HepG2 (cell line): ENCODE results near the gene EXOC3L2. TPM values are rescaled to one million over a fixed set of nuclear protein-coding genes. Genes with fewer than 3 reads are reported as not detected.

Source experiments
- ATAC-seq: fragments of 200-7000 bp; cut with Tn5 transposase; 3 replicates; pipeline ENCODE4 v1.9.1; 2020; ENCODE audit warnings: mild to moderate bottlenecking, moderate library complexity
- BruUV-seq: library from RNA; stranded (reverse); fragments of 400-500 nt; replicated peaks from 2 replicates; lab custom pipeline; 2021; lab: Mats Ljungman, UMichigan
- CTCF ChIA-PET: fragments of 300-600 bp; formaldehyde crosslinking; extraction: SDS; loops from one replicate; lab custom pipeline; 2021; ENCODE audit warnings: low total read pairs, inconsistent platforms, low intra/inter-chr PET ratio; lab: Yijun Ruan, JAX
- POLR2A ChIA-PET: fragments of 350-600 bp; sonication (Branson Sonifier 250); formaldehyde crosslinking; loops from one replicate; lab custom pipeline; 2020; ENCODE audit warnings: antibody characterized with exemption, inconsistent platforms; lab: Yijun Ruan, JAX
- DNase-seq: peaks from one replicate; pipeline ENCODE4 v3.0.0-alpha.2; 2015; ENCODE audit warnings: low spot score
- FAIRE-seq: peaks from 3 replicates; lab custom pipeline; 2011; peaks lifted over from hg19 to GRCh38; lab: Jason Lieb, UNC
- H2AFZ ChIP-seq: one replicate; pipeline ENCODE4 v1.6.1; 2011; ENCODE audit warnings: low read length, inconsistent platforms
- H3K27ac ChIP-seq: fragments of 300-600 bp; 3 replicates; pipeline ENCODE4 v1.8.0; 2011; ENCODE audit warnings: mixed run types, mild to moderate bottlenecking, mixed read lengths, low read length, inconsistent platforms; ENCODE audit not compliant: insufficient read depth; ENCODE audit errors: extremely low read length
- H3K27me3 ChIP-seq, 2 experiments: fragments of 200-600 bp in 1 of 2; 2 replicates in 1 of 2; 3 replicates in 1 of 2; pipeline versions ENCODE4 v1.6.0 to v1.8.0; 2011; ENCODE audit warnings: low read length in 2 of 2, mild to moderate bottlenecking in 2 of 2, moderate library complexity in 2 of 2, inconsistent platforms in 1 of 2; ENCODE audit not compliant: insufficient read depth in 2 of 2, control insufficient read depth in 1 of 2
- H3K36me3 ChIP-seq, 2 experiments: fragments of 200-600 bp in 1 of 2; replicated peaks in 1 of 2; 2 replicates in 1 of 2; 3 replicates in 1 of 2; pipeline versions ENCODE4 v1.5.1 to v1.8.0; 2011; ENCODE audit warnings: low read length in 2 of 2, inconsistent platforms in 1 of 2; ENCODE audit not compliant: insufficient read depth in 2 of 2, control insufficient read depth in 1 of 2
- H3K4me1 ChIP-seq: 2 replicates; pipeline ENCODE4 v1.5.1; 2012; ENCODE audit warnings: low read length, inconsistent platforms; ENCODE audit not compliant: insufficient read depth
- H3K4me2 ChIP-seq: 2 replicates; pipeline ENCODE4 v1.6.0; 2011; ENCODE audit warnings: low read depth, low read length, inconsistent platforms
- H3K4me3 ChIP-seq, 3 experiments: fragments of 200-600 bp in 1 of 3; sonication (generic), shearing (Covaris generic) in 1 of 3; replicated peaks in 1 of 3; 2 replicates each; pipeline ENCODE4 v1.5.1; 2011 to 2016; ENCODE audit warnings: low read length in 3 of 3, inconsistent platforms in 2 of 3, low read depth in 2 of 3, mild to moderate bottlenecking in 2 of 3, control low read depth in 1 of 3, mixed read lengths in 1 of 3; ENCODE audit not compliant: insufficient read depth in 1 of 3
- H3K79me2 ChIP-seq: one replicate; pipeline ENCODE4 v1.6.1; 2011; ENCODE audit warnings: low read length, inconsistent platforms; ENCODE audit not compliant: insufficient read depth
- H3K9ac ChIP-seq: 2 replicates; pipeline ENCODE4 v1.6.0; 2011; ENCODE audit warnings: mild to moderate bottlenecking, low read depth, low read length, inconsistent platforms; ENCODE audit not compliant: insufficient read depth
- H3K9me3 ChIP-seq: 2 replicates; pipeline ENCODE4 v1.5.1; 2012; ENCODE audit warnings: mild to moderate bottlenecking, low read length
- H4K20me1 ChIP-seq: 2 replicates; pipeline ENCODE4 v1.6.0; 2011; ENCODE audit warnings: inconsistent platforms, mild to moderate bottlenecking, low read length, moderate library complexity; ENCODE audit not compliant: insufficient read depth
- HOXA3 ChIP-seq: sonication (generic); formaldehyde crosslinking; IDR thresholded peaks from 2 replicates; pipeline ENCODE4 v1.5.0; 2020; ENCODE audit warnings: missing genetic modification reagents
- KDM1A ChIP-seq: IDR thresholded peaks from 2 replicates; pipeline ENCODE4 v1.6.1; 2016; ENCODE audit warnings: missing compliant biosample characterization
- PCBP1 ChIP-seq: fragments of 200-400 bp; formaldehyde crosslinking; IDR thresholded peaks from 2 replicates; pipeline ENCODE4 v1.6.1; 2017; ENCODE audit warnings: mild to moderate bottlenecking, low read depth, low read length, borderline replicate concordance
- ZMYM3 ChIP-seq: sonication (generic); formaldehyde crosslinking; IDR thresholded peaks from 2 replicates; pipeline ENCODE4 v1.5.1; 2020; ENCODE audit warnings: mild to moderate bottlenecking, missing genetic modification reagents
- ZNF768 ChIP-seq: sonication (generic); formaldehyde crosslinking; IDR thresholded peaks from 2 replicates; pipeline ENCODE4 v1.4.0; 2020; ENCODE audit warnings: missing genetic modification reagents
- WGBS: methylation state at CpG from one replicate; pipeline ENCODE4 v1.1.6; 2017; ENCODE audit warnings: low lambda C conversion rate; 5-methylcytosine and 5-hydroxymethylcytosine counted together
- in situ Hi-C: cut with HindIII; loops from 2 replicates; pipeline ENCODE4 v1.10.0; 2017; ENCODE audit warnings: low pct_unique_long_range_greater_than_20kb; ENCODE audit not compliant: extremely low pct_ligation_motif_present
- intact Hi-C: fragments of 100-400 bp; cut with micrococcal nuclease; formaldehyde crosslinking; loops from one replicate; pipeline ENCODE4 v1.10.0; 2022; ENCODE audit not compliant: unreplicated experiment
- polyA plus RNA-seq, 8 experiments: library from polyadenylated mRNA; depleted of rRNA in 3 of 8; stranded (reverse) in 7 of 8; unstranded in 1 of 8; fragments of >200 nt; fragmentation: Illumina TruSeq in 4 of 8; extraction: Trizol in 4 of 8; gene quantifications; 2 replicates each; pipeline versions ENCODE4 v1.2.1 to v1.2.3, GENCODE V29; 2011 to 2016; ENCODE audit warnings: low read depth in 4 of 8, missing spikeins in 1 of 8, mixed read lengths in 1 of 8; ENCODE audit not compliant: insufficient read depth in 1 of 8
- total RNA-seq, 5 experiments: library from RNA; depleted of rRNA; stranded (reverse); fragments of >200 nt; fragmentation: Illumina TruSeq; extraction: Trizol; gene quantifications; 2 replicates each; pipeline ENCODE4 v1.2.3, GENCODE V29; 2016; ENCODE audit warnings: low read depth in 1 of 5
- TF ChIP-seq, protein P1 (sequence below): sonication (generic); formaldehyde crosslinking; IDR thresholded peaks from 2 replicates; pipeline ENCODE4 v1.8.1; 2023; ENCODE audit warnings: mild to moderate bottlenecking, missing genetic modification reagents
- TF ChIP-seq, protein P2 (sequence below): IDR thresholded peaks from 2 replicates; pipeline ENCODE4 v1.6.1; 2018; ENCODE audit warnings: missing genetic modification reagents

EXOC3L2 gene
- total and polyA plus RNA-seq, 2 of the 13 experiments (the other 11 are each of a cell fraction or from before 2014, with no cell fraction given) = 0.21 TPM; not detected in 1

DNA sequence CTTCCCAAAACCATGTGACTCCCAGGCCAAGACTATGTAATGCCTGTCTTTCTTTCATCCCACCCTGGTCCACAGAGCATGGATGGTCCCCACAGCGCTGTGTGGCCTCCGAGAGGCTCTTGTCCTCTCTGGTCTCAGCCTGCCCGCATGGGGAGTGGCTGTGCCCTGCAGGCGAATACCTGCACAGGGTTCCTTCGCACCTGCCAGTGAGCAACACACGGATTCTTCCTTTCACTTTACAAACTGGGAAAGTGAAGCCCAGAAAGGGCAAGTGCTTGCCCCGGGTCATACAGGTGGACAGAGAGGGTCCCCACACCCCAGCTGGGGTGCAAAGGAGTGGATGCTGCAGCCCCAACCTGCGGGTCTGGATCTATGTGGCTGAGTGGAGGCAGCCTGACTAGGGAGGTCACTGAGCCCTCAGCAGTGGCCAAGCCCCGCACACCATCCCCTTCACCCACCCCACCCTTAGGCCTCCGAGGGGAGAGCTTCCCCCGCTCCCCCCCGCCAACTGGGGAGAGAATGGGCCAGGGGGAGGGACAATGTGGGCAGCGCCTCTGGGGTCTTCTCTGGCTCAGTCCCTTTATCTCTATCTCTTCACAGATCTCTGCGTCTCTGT is 5.1 kb upstream of the EXOC3L2 start:
- FAIRE-seq = no peak
- Histone ChIP-seq H3K27me3 (no peaks in the 10 kb centered on the region; a peak in 1 of 5 replicates), H3K4me2 (peak overlapping the region; percentile 90), H4K20me1 (no peaks in the 10 kb centered on the region), H3K79me2 (peaks cover 29% of the 10 kb centered on the region), H3K27ac (no peak overlapping the region), H3K36me3 (no peaks in the 10 kb centered on the region; a peak in 1 of 5 replicates), H2AFZ (peak overlapping the region; percentile 81), H3K4me1 (peaks cover 71% of the 10 kb centered on the region), H3K9ac (peak overlapping the region; percentile 64), H3K4me3 (peak overlapping the region; percentile 68 to 80 (median 69)), H3K9me3 (no peaks in the 10 kb centered on the region)
- CTCF ChIA-PET = no interaction called here
- in situ Hi-C loops (loop anchor here (5.0 kb wide), 1 partner anchor 92 kb away; the partner anchor contains the start of gene KLC3), intact Hi-C loops (loop anchor here (2.0 kb wide), 1 partner anchor 88 kb away; no protein-coding TSS in a partner anchor)
- POLR2A ChIA-PET = no interaction called here
- no peak for DNase-seq
- WGBS = 16% methylated on average over 10 of the region's 14 CpGs
- BruUV-seq = no TSS peak
- ATAC-seq = peak; percentile 10; the same call in 2 of the 3 replicates
- TF ChIP-seq, protein P1, sequence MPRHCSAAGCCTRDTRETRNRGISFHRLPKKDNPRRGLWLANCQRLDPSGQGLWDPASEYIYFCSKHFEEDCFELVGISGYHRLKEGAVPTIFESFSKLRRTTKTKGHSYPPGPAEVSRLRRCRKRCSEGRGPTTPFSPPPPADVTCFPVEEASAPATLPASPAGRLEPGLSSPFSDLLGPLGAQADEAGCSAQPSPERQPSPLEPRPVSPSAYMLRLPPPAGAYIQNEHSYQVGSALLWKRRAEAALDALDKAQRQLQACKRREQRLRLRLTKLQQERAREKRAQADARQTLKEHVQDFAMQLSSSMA = no peak
- TF ChIP-seq, protein P2, sequence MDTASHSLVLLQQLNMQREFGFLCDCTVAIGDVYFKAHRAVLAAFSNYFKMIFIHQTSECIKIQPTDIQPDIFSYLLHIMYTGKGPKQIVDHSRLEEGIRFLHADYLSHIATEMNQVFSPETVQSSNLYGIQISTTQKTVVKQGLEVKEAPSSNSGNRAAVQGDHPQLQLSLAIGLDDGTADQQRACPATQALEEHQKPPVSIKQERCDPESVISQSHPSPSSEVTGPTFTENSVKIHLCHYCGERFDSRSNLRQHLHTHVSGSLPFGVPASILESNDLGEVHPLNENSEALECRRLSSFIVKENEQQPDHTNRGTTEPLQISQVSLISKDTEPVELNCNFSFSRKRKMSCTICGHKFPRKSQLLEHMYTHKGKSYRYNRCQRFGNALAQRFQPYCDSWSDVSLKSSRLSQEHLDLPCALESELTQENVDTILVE = no peak
- peak; percentile 100 for TF ChIP-seq ZNF768 (CRISPR knock-in tag)
- TF ChIP-seq ZMYM3 = peak; percentile 68
- TF ChIP-seq HOXA3 (CRISPR knock-in tag) = no peak
- 0 out of 2 replicates have a peak, but pooled peaks have one; percentile 65 for TF ChIP-seq KDM1A (CRISPR knock-in tag)
- TF ChIP-seq PCBP1 = no peak
